SH-SY5Y (cell line): Measurements from ENCODE around the gene VPS33B.

Source experiments
- GATA2 ChIP-seq: IDR thresholded peaks from 2 replicates; pipeline ENCODE4 v1.6.1; 2011; ENCODE audit warnings: mild to moderate bottlenecking, low read depth, low read length
- GATA3 ChIP-seq: IDR thresholded peaks from 2 replicates; pipeline ENCODE4 v1.6.1; 2011; ENCODE audit warnings: low read depth, mild to moderate bottlenecking, low read length, moderate library complexity

GRCh38 chr15:91049378-91050127 lies 27.2 kb upstream of the VPS33B start:
- TF ChIP-seq GATA2 (no peak), GATA3 (no peak)
